ENCODE data around the gene PALD1. TPM values are rescaled to one million over a fixed set of nuclear protein-coding genes. Genes with fewer than 3 reads are reported as not detected.
A peak's percentile ranks its signal among the peaks of the same experiment; 100 is the strongest.

The PALD1 gene
- total RNA-seq, 1 donor from 2014 or later: 1.8 TPM

DNA sequence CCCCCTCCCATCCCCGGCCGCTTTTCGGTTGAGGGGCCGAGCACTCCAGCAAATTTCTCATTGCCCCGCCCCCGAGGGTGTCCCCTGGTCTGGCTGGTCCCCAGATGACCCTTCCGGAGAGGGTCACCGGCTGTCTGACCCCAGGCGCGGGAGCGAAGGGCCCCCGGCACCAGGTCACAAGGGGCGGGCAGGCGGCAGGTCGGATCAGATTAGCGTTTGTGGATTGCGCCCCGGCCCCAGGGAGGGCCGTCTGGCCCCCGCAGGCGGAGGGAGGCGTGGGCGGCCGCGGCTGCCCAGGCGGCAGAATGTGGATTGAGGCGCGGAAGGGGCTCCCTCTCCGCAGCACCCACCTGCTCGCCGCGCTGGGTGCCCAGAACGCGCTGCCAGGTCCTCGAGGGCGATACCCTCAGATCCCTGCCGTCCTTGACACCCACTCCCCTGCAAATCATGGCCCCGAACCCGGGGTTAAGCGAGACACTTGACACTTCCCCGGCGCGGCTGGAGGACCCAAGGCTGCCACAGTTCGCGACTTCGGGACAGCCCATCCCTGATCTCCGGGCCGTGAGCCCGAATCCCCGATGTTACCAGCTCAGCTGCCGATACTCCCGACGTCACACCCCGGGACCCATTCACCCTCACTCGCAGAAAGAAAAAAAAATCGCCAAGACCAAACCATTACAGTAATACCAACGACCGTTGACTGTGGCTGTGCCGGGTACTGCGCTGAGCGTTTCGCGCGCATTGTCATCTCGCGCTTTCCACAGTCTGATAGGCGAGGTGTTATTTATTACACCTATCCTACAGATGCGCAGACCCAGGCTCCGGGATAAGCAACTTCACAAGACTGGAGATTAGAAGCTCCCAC, 38.0 kb upstream of the PALD1 start:
- no peak for FAIRE-seq
- H3K27ac ChIP-seq (ENCODE audit: low read depth, low read length): no peak overlapping the region
- H3K27me3 ChIP-seq (ENCODE audit: insufficient read depth, low read length): peaks cover 41% of the 10 kb centered on the region
- H3K4me1 ChIP-seq (ENCODE audit: insufficient read depth, low read length): no peaks in the 10 kb centered on the region
- no peaks in the 10 kb centered on the region for H4K20me1 ChIP-seq (ENCODE audit: insufficient read depth, low read length)
- H3K9ac ChIP-seq (ENCODE audit: low read length): no peak overlapping the region
- Mint-ChIP-seq H3K36me3 (ENCODE audit: low read depth, unreplicated experiment) (peaks cover 9% of the 10 kb centered on the region), H3K27me3 (ENCODE audit: low read depth, unreplicated experiment) (peaks cover 63% of the 10 kb centered on the region), H3K4me3 (ENCODE audit: unreplicated experiment) (peak overlapping the region; percentile 54), H3K9me3 (ENCODE audit: unreplicated experiment) (no peaks in the 10 kb centered on the region), H3K4me1 (ENCODE audit: low read depth, unreplicated experiment) (peaks cover under 1% of the 10 kb centered on the region), H3K27ac (ENCODE audit: unreplicated experiment) (no peak overlapping the region)
- no peaks in the 10 kb centered on the region for H3K9me3 ChIP-seq (ENCODE audit: insufficient read depth, low read depth, low read length)
- no peaks in the 10 kb centered on the region for H3K79me2 ChIP-seq (ENCODE audit: insufficient read depth, low read length)
- no peaks in the 10 kb centered on the region for H3K36me3 ChIP-seq (ENCODE audit: insufficient read depth, low read length)
- no peak for DNase-seq (ENCODE audit: low read depth)
- peak overlapping the region; percentile 76 for H3K4me2 ChIP-seq (ENCODE audit: low read length)
- peak overlapping the region; percentile 63 for H2AFZ ChIP-seq (ENCODE audit: low read depth, low read length)
- peak; percentile 96 for TF ChIP-seq EZH2 (IDR thresholded peaks at IDR 0.05; ENCODE audit: insufficient read depth, low read length)
- TF ChIP-seq, protein P1, sequence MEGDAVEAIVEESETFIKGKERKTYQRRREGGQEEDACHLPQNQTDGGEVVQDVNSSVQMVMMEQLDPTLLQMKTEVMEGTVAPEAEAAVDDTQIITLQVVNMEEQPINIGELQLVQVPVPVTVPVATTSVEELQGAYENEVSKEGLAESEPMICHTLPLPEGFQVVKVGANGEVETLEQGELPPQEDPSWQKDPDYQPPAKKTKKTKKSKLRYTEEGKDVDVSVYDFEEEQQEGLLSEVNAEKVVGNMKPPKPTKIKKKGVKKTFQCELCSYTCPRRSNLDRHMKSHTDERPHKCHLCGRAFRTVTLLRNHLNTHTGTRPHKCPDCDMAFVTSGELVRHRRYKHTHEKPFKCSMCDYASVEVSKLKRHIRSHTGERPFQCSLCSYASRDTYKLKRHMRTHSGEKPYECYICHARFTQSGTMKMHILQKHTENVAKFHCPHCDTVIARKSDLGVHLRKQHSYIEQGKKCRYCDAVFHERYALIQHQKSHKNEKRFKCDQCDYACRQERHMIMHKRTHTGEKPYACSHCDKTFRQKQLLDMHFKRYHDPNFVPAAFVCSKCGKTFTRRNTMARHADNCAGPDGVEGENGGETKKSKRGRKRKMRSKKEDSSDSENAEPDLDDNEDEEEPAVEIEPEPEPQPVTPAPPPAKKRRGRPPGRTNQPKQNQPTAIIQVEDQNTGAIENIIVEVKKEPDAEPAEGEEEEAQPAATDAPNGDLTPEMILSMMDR (IDR thresholded peaks at IDR 0.05; ENCODE audit: insufficient read depth, low read depth, low read length): no peak
- peak overlapping the region; percentile 32 for H3K4me3 ChIP-seq (ENCODE audit: insufficient read depth, low read depth, low read length)

DNA sequence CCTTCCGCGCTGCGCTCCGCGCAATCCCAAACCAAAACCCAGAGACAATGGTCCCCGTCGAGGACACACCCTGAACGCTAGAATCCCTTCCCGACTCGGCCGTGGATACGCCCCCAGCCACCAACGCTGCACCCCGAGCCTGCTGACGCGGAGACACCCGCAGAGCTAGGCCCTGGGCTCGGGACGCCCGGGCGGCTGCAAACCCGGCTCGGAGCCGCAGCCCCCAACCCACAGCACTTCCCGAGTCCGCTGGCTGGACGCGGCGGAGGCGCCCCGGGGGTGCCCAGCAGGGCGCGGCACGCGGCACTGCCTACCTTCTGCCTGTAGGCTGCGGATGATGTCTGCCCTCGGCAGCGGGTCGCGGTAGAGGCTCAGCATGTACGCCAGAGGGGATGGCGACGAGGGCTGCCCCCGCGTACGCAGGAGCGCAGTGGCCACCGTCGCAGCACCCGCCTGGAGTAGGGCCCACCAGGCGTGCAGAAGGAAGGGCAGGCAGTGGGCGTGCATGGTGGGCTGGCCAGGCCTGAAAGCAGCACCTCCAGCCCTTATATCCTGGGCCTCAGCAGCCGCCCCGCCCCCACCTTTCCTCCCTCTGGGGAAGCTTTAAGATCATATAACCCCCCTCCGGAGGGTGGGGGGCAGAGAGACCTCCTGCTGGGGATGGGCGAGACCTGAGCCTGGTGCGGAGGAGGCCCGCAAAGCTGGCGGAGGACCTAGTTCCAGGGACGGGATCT, 37.2 kb upstream of the PALD1 start, which contains the start of gene NODAL:
TSS of gene NODAL (minus strand) at position 521 of the 734 bp plus-strand sequence. CDS start at position 507, 14 bp downstream.
- peak within 1 kb of the TSS; percentile 63 for H2AFZ ChIP-seq (ENCODE audit: low read depth, low read length)
- H3K27ac ChIP-seq (ENCODE audit: low read depth, low read length): no peak within 1 kb of the TSS
- peak within 1 kb of the TSS; percentile 32 for H3K4me3 ChIP-seq (ENCODE audit: insufficient read depth, low read depth, low read length)
- H3K4me1 ChIP-seq (ENCODE audit: insufficient read depth, low read length): no peaks in the 10 kb centered on the region
- no peaks in the 10 kb centered on the region for H3K79me2 ChIP-seq (ENCODE audit: insufficient read depth, low read length)
- DNase-seq (ENCODE audit: low read depth) (no peak), FAIRE-seq (no peak)
- no peaks in the 10 kb centered on the region for H3K36me3 ChIP-seq (ENCODE audit: insufficient read depth, low read length)
- H3K9me3 ChIP-seq (ENCODE audit: insufficient read depth, low read depth, low read length): no peaks in the 10 kb centered on the region
- peak; percentile 97 for TF ChIP-seq EZH2 (IDR thresholded peaks at IDR 0.05; ENCODE audit: insufficient read depth, low read length)
- TF ChIP-seq, protein P1 (IDR thresholded peaks at IDR 0.05; ENCODE audit: insufficient read depth, low read depth, low read length): no peak
- Mint-ChIP-seq H3K36me3 (ENCODE audit: low read depth, unreplicated experiment) (peaks cover 7% of the 10 kb centered on the region), H3K4me1 (ENCODE audit: low read depth, unreplicated experiment) (peaks cover 7% of the 10 kb centered on the region), H3K9me3 (ENCODE audit: unreplicated experiment) (no peaks in the 10 kb centered on the region), H3K27me3 (ENCODE audit: low read depth, unreplicated experiment) (peaks cover 63% of the 10 kb centered on the region), H3K27ac (ENCODE audit: unreplicated experiment) (no peak within 1 kb of the TSS), H3K4me3 (ENCODE audit: unreplicated experiment) (peak within 1 kb of the TSS; percentile 54)
- H4K20me1 ChIP-seq (ENCODE audit: insufficient read depth, low read length): no peaks in the 10 kb centered on the region
- peaks cover 41% of the 10 kb centered on the region for H3K27me3 ChIP-seq (ENCODE audit: insufficient read depth, low read length)
- no peak within 1 kb of the TSS for H3K9ac ChIP-seq (ENCODE audit: low read length)
- H3K4me2 ChIP-seq (ENCODE audit: low read length): peak within 1 kb of the TSS; percentile 76
